Duodenal mucosa (tissue), 2 donors: ENCODE measurements around the gene LALBA.

Experiments
- H3K27ac ChIP-seq: one replicate; pipeline ENCODE4 v1.7.0; 2013; ENCODE audit warnings: low read depth, low read length
- H3K27me3 ChIP-seq, 2 donors: one replicate each; pipeline ENCODE4 v1.7.0; 2013; ENCODE audit warnings: low read length in 2 of 2, control low read depth in 1 of 2; ENCODE audit not compliant: insufficient read depth in 2 of 2, control insufficient read depth in 1 of 2
- H3K36me3 ChIP-seq, 2 donors: one replicate each; pipeline ENCODE4 v1.7.0; 2013; ENCODE audit warnings: low read length in 2 of 2, control low read depth in 1 of 2; ENCODE audit not compliant: insufficient read depth in 2 of 2, control insufficient read depth in 1 of 2
- H3K4me1 ChIP-seq, 2 donors: one replicate each; pipeline ENCODE4 v1.7.0; 2013; ENCODE audit warnings: low read length in 2 of 2, control low read depth in 1 of 2; ENCODE audit not compliant: insufficient read depth in 2 of 2, control insufficient read depth in 1 of 2
- H3K4me3 ChIP-seq, 2 donors: one replicate each; pipeline ENCODE4 v1.7.0; 2013; ENCODE audit warnings: low read length in 2 of 2, low read depth in 1 of 2
- H3K9ac ChIP-seq, 2 donors: one replicate each; pipeline ENCODE4 v1.7.0; 2013; ENCODE audit warnings: low read length in 2 of 2, low read depth in 1 of 2
- H3K9me3 ChIP-seq, 2 donors: one replicate each; pipeline ENCODE4 v1.7.0; 2013; ENCODE audit warnings: low read length in 2 of 2, control low read depth in 1 of 2; ENCODE audit not compliant: control insufficient read depth in 1 of 2

LALBA gene

GRCh38 chr12:48569946-48570345 lies at the start of gene LALBA:
TSS of gene LALBA (minus strand) at chr12:48570046. CDS start at chr12:48570020, 26 bp downstream.
- H3K9me3 ChIP-seq: no peaks in the 10 kb centered on the region
- no peak within 1 kb of the TSS for H3K27ac ChIP-seq
- no peaks in the 10 kb centered on the region for H3K36me3 ChIP-seq
- H3K4me1 ChIP-seq: no peaks in the 10 kb centered on the region
- no peak within 1 kb of the TSS for H3K4me3 ChIP-seq
- no peak within 1 kb of the TSS for H3K9ac ChIP-seq
- H3K27me3 ChIP-seq: no peaks in the 10 kb centered on the region

DNA sequence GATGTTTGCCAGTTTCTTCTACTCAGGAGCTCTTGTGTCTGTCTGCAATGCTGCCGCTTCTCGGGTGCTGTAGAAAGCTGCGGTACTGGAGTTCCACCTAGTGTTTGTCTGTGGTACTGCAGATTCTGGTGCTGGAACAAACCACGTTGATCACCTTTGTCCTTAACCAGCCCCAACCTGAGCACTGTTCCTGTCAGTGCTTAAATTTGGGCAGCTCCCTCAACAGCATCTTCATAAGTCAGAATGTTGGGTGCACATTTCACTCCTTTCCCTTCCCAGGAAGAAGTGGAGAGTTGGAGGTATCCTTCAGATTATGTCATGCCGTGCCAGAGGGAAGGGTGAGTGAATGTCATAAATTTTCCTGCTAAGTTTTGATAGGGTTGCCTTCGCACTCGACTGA lies 48.7 kb upstream of the LALBA start:
- H3K4me1 ChIP-seq: no peaks in the 10 kb centered on the region
- no peaks in the 10 kb centered on the region for H3K27me3 ChIP-seq
- peaks cover 0 to under 1% of the 10 kb centered on the region in 2 donors for H3K9me3 ChIP-seq
- H3K4me3 ChIP-seq: no peak overlapping the region
- no peak overlapping the region for H3K27ac ChIP-seq
- no peak overlapping the region for H3K9ac ChIP-seq
- H3K36me3 ChIP-seq: no peaks in the 10 kb centered on the region

DNA sequence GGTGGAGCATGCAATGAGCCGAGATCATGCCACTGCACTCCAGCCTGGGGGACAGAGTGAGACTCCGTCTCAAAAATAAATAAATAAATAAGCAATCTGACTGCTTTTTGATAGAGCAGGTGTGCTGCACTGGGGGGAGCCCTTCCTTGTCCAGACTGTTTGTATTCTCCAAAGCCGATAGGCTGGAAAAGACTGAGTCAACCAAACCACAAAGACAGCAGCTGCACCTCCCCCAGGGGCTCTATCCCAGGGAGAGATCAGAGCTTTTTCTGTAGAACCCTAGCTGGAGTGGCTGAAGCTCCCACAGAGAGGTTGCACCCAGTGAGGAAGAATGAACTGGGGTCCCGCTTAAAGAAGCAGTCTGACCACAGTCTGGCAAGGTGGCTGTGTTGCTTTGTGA lies 45.8 kb upstream of the LALBA start:
- Histone ChIP-seq H3K4me1 (no peaks in the 10 kb centered on the region), H3K36me3 (no peaks in the 10 kb centered on the region), H3K27me3 (no peaks in the 10 kb centered on the region), H3K9me3 (peaks cover 0 to 7% of the 10 kb centered on the region in 2 donors), H3K27ac (no peak overlapping the region), H3K4me3 (no peak overlapping the region), H3K9ac (no peak overlapping the region)

DNA sequence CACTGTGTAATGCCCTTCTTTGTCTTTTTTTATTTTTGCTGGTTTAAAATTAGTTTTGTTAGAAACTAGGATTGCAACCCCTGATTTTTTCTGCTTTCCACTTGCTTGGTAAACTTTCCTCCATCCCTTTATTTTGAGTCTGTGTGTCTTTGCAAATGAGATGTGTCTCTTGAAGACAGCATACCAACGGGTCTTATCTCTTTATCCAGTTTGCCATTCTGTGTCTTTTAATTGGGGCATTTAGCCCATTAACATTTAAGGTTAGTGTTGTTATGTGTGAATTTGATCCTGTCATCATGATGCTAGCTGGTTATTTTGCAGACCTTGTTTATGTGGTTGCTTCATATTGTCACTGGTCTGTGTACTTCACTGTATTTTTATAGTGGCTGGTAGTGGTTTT lies 43.5 kb upstream of the LALBA start:
- H3K4me3 ChIP-seq: no peak overlapping the region
- no peak overlapping the region for H3K9ac ChIP-seq
- no peaks in the 10 kb centered on the region for H3K27me3 ChIP-seq
- H3K27ac ChIP-seq: no peak overlapping the region
- peaks cover 0 to 7% of the 10 kb centered on the region in 2 donors for H3K9me3 ChIP-seq
- no peaks in the 10 kb centered on the region for H3K36me3 ChIP-seq
- no peaks in the 10 kb centered on the region for H3K4me1 ChIP-seq

DNA sequence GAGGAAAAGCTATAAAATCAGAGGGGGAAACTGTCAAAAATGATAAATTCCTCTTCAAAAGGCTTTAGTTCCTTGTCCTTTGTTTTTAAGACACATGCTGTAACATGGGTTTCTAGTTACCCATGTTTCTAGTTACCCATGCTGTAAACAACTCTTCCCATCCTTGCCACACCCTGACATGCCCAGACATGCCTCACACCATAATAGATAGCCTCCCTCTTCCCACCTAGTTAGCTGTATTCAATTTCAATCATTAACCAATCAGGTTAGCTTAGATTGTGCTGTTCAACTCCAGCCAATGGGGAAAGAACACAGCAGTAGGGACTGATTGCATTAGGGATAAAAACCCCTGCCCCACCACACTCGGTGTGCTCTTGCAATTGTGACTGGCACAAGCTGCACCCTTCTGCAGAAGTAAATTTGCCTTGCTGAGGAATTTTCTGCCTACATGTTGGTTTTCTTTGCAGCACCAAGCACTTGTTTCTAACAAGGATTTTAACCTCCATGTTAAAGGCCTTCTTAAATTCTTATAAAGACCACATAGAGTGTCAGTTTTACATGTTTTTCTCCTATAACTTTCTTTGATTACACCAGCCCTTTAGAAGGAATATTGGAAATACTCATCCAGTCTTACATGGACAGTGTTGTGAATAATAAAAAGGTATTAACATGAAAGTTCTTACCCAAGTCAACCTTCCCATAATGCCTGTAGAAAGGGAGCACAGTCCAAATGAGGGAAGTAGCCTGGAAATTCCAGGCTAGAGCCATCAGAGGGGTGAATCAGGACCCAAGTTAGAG lies 32.5 kb upstream of the LALBA start:
- H3K4me1 ChIP-seq: no peaks in the 10 kb centered on the region
- peaks cover 9 to 20% of the 10 kb centered on the region in 2 donors for H3K9me3 ChIP-seq
- H3K4me3 ChIP-seq: no peak overlapping the region
- H3K36me3 ChIP-seq: no peaks in the 10 kb centered on the region
- H3K27me3 ChIP-seq: no peaks in the 10 kb centered on the region
- no peak overlapping the region for H3K27ac ChIP-seq
- H3K9ac ChIP-seq: no peak overlapping the region

GRCh38 chr12:48601013-48601756 lies 31.3 kb upstream of the LALBA start:
- peaks cover 6 to 10% of the 10 kb centered on the region in 2 donors for H3K9me3 ChIP-seq

DNA sequence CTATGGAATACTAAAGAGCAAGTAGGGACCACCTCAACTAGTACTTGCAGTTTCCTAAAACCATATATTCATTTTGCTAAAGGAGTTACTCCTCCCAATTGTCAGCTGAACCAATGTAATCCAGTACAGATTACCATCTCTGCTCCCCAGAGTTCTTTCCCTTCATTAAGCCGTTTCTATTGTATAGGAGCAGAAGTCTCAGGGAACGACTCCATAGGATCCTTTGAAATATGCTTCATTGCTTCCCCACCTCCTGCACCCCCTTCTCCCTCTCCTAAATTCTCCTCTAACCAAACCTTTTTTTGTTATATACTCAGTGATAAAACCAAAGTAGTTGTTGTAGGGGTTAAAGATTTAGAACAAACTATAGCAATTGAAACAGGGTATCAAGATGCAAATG lies 30.7 kb upstream of the LALBA start:
- no peak overlapping the region for H3K9ac ChIP-seq
- no peaks in the 10 kb centered on the region for H3K27me3 ChIP-seq
- peaks cover 2 to 5% of the 10 kb centered on the region in 2 donors for H3K9me3 ChIP-seq
- no peaks in the 10 kb centered on the region for H3K4me1 ChIP-seq
- no peak overlapping the region for H3K27ac ChIP-seq
- no peak overlapping the region for H3K4me3 ChIP-seq
- no peaks in the 10 kb centered on the region for H3K36me3 ChIP-seq

More at GRCh38 chr12:48601013-48601756, 31.3 kb upstream of the LALBA start:
- H3K27me3 ChIP-seq: no peaks in the 10 kb centered on the region
- no peak overlapping the region for H3K27ac ChIP-seq
- H3K4me3 ChIP-seq: no peak overlapping the region
- no peak overlapping the region for H3K9ac ChIP-seq
- H3K4me1 ChIP-seq: no peaks in the 10 kb centered on the region
- H3K36me3 ChIP-seq: no peaks in the 10 kb centered on the region

- Histone ChIP-seq H3K9me3 (no peaks in the 10 kb centered on the region), H3K27ac (no peak overlapping the region), H3K9ac (no peak overlapping the region), H3K4me3 (no peak overlapping the region), H3K27me3 (no peaks in the 10 kb centered on the region), H3K36me3 (no peaks in the 10 kb centered on the region), H3K4me1 (no peaks in the 10 kb centered on the region)
Observed at GRCh38 chr12:48592591-48593086, 22.8 kb upstream of the LALBA start.

DNA sequence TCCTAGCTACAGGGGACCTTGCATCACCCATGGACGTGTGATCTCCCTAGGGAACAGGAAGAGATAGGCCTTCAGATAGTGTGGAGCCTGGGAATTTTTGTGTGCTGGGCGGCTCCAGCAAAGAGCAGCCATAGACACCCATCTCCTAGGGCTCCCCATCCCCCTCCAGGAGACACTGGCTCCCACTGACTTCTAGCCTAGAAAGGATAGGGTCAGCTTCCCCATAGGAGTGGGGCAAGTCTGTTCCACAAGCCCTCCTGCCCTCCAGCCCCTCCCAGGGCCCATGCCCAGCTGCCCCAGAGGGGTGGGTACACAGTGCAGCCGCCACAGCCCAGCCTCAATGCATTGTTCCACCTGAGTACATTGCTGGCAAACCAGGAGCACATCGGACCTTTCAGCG lies 16.5 kb upstream of the LALBA start:
- no peaks in the 10 kb centered on the region for H3K36me3 ChIP-seq
- H3K27ac ChIP-seq: no peak overlapping the region
- H3K9me3 ChIP-seq: no peaks in the 10 kb centered on the region
- H3K27me3 ChIP-seq: peaks cover 0 to 3% of the 10 kb centered on the region in 2 donors
- no peak overlapping the region for H3K9ac ChIP-seq
- no peaks in the 10 kb centered on the region for H3K4me1 ChIP-seq
- H3K4me3 ChIP-seq: no peak overlapping the region

DNA sequence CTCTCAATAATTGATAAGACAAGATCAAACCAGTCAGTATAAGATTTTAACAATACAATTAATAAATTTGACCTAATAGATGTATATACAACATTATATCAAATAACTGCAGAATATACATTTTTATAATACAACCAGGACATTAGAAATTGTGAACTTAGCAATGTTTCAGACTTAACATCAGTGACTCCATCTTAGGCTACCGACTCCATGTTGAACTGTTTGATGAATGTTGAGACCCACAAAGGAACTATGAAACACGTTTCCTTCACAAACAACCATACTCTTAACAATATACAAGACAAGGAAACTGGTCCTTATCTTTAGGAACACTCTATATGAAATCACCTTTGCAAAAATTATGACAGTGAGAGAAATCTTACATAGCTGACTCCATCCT lies 13.9 kb upstream of the LALBA start:
- Histone ChIP-seq H3K27ac (no peak overlapping the region), H3K4me1 (no peaks in the 10 kb centered on the region), H3K27me3 (peaks cover 0 to 3% of the 10 kb centered on the region in 2 donors), H3K9ac (no peak overlapping the region), H3K4me3 (no peak overlapping the region), H3K9me3 (no peaks in the 10 kb centered on the region), H3K36me3 (no peaks in the 10 kb centered on the region)
